COLO829 (cell line): ENCODE data around the gene OXSR1.
A peak's percentile ranks its signal among the peaks of the same experiment; 100 is the strongest.
"Not testable (repeated sequence)": the region's sequence is repeated elsewhere in the genome, so short reads cannot be mapped to it uniquely, and the experiment has no call there.

ENCODE experiments used
- DNase-seq: peaks from one replicate; pipeline ENCODE4 v3.0.0; 2012; ENCODE audit warnings: low spot score

Gene OXSR1

DNA sequence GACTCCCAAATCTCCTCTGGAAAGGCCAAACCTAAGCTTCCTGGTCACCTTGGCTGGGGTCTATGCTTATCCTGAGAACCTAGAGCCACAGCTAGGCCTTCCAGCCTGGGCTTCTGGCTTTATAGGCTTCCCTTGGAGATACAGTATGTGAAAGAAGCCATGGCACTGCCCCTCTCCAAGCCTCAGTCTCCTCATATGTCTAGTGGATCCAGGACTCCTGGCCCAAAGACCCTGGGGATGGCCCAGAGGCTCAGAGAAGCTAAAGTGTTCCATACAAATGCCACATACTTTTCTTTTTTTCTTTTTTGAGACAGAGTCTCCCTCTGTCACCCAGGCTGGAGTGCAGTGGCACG lies 37.1 kb upstream of the OXSR1 start:
- DNase-seq = no peak

GRCh38 chr3:38129058-38129457 lies 36.3 kb upstream of the OXSR1 start:
- DNase-seq = no peak

GRCh38 chr3:38130631-38131065 lies 34.7 kb upstream of the OXSR1 start:
- no peak for DNase-seq

- no peak for DNase-seq
Measured at GRCh38 chr3:38131621-38132369, 33.5 kb upstream of the OXSR1 start.

DNA sequence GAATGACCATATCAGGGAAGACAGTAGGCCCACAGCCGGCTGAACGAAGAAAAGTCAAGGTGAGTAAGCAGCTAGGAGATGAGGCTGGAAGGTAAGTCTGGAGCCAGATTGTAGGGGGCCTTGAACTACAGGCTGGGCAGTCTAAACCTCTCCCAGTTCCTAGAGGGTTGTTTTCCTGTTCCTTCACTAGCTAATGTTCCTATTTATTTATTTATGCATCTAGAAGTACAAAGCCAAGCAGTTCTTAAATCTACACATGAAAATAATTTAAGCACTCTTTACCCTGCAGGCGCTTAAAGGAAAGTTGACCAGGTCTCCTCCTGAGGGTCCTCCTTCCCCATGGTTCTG lies 32.2 kb upstream of the OXSR1 start:
- DNase-seq = no peak

DNA sequence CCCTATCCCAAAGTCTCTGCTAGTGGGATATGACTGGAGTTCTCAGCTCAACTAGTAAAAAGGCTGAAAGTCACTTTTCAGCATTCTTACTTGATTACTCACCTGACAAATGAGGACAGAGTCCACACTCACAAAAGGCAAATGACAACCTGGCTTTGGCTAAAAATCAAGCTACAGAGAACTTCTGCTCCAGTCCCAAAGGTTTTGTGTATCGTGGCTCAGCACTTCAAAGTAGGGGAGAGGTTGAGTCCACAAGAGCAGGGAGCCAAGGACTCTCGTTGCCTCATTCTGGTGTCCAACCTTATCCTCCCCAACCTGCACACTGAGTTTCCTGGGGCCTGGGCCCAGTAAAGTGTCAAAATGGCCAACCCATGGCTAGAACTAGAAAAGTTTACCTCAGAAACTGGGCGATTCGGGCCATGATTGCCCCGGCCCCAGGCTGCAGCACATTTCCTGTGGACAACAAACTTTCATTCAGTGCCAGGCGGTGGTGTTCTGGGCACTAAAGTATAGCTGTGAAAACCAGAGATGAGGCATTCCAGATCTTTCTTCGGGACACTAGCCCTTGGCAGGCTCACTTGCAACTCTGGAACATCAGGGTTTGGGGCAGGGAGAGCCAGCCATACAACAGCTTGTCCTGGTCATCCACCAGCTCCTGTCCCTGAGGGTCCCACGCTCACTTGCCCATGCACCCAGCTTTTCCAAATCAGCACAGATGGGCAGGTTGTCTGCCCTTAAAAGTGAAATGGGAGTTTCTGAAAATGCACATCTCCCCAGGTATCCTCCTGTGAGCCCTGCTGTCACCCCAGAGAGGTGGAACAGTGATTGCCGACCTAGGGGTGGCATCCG lies 31.6 kb upstream of the OXSR1 start:
- no peak for DNase-seq

DNA sequence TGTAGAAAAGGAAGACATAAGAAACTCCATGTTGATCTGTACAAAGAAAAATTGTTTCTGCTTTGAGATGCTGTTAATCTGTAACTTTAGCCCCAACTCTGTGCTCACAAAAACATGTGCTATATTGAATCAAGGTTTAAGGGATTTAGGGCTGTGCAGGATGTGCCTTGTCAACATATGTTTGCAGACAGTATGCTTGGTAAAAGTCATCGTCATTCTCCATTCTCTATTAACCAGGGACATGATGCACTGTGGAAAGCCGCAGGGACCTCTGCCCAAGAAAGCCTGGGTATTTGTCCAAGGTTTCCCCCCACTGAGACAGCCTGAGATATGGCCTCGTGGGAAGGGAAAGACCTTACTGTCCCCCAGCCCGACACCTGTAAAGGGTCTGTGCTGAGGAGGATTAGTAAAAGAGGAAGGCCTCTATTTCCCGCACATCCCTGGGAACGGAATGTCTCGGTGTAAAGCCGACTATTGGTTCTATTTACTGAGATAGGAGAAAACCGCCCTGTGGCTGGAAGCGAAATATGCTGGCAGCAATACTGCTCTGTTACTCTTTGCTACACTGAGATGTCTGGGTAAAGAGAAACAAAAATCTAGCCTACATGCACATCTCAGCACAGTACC lies 30.7 kb upstream of the OXSR1 start:
- not testable (repeated sequence) for DNase-seq

GRCh38 chr3:38135621-38136277 lies 29.6 kb upstream of the OXSR1 start:
- DNase-seq = not testable (repeated sequence)

DNA sequence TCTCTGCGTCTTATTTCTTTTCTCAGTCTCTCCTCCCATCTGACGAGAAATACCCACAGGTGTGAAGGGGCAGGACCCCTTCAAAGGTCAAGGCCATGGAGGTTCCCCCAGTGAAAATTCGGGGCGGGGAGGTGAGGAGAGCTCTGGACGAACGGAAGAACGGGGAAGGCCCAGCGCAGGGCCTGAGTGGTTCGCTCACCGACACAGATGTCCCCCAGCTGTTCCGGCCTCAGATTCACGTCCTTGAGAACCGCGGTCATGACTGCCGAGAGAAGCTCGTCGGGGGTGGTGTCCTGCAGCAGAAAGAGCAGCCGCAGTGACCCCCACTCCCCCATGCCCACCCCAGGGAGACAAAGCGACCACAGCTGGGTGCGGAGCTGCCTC lies 29.0 kb upstream of the OXSR1 start:
- DNase-seq = no peak

GRCh38 chr3:38136777-38137614 lies 28.3 kb upstream of the OXSR1 start, which contains the start of gene ACAA1:
ACAA1 (minus strand) TSS chr3:38137127; CDS start chr3:38137035, 92 bp downstream.
- peak; percentile 99 for DNase-seq

DNA sequence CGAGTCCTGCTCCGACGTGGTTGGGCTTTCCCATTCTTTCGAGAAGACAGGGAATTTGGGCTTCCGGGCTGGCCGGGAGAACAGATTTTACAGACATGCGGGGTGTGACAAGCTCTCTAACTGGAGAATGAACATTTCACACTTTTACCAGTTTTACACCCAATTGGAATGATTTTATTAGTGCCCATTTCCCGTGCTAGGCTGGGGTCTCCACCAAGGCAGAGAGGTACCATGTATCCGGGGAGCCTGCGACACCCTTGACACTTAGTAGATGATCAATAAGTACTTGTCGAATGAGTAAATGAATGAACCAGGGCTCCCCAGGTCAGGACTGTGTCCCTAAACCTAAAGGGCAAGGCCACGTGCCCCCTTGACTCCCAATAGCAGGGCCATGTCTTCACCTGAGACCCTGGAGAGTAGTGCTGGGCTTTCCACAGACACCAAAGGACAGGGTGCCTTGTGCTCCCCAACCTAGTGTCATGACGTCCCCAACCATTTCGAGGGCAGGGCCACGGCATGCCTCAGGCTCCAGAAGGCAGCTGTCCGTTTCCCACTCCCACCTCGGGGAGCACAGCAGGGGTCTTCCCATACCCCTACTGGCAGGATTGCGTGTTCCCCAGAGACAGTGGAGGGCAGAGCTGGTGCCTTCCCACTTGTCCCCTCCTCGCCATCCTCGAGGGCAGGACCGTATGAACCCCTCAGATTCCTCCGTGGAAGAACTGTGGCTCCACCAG lies 27.6 kb upstream of the OXSR1 start:
- peak; percentile 51 for DNase-seq

GRCh38 chr3:38138349-38139190 lies 26.8 kb upstream of the OXSR1 start, which contains the start of gene MYD88:
MYD88 (plus strand) TSS chr3:38138661; CDS start chr3:38138701, 40 bp downstream.
- DNase-seq = peak; percentile 53

DNA sequence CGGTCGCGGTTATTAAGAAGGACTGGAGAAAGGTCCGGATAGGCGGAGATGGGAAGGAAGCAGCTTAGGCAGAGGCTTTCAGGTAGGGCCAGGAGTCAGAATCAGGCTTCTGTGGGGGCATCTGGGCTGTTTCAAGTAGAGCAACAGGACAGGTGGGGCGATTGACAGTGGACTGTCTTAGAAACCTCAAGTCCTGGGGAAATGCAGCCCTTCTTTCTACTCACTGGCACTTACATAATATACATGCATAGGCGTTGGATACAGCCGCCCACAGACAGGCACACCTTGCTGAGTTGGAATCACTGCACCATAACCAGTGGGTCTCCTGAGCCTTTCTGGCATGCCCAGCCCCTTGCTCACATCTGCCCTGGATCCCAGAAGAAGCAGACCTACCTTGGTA lies 26.1 kb upstream of the OXSR1 start:
- no peak for DNase-seq

- no peak for DNase-seq
Measured at GRCh38 chr3:38139652-38140051, 25.7 kb upstream of the OXSR1 start.

DNA sequence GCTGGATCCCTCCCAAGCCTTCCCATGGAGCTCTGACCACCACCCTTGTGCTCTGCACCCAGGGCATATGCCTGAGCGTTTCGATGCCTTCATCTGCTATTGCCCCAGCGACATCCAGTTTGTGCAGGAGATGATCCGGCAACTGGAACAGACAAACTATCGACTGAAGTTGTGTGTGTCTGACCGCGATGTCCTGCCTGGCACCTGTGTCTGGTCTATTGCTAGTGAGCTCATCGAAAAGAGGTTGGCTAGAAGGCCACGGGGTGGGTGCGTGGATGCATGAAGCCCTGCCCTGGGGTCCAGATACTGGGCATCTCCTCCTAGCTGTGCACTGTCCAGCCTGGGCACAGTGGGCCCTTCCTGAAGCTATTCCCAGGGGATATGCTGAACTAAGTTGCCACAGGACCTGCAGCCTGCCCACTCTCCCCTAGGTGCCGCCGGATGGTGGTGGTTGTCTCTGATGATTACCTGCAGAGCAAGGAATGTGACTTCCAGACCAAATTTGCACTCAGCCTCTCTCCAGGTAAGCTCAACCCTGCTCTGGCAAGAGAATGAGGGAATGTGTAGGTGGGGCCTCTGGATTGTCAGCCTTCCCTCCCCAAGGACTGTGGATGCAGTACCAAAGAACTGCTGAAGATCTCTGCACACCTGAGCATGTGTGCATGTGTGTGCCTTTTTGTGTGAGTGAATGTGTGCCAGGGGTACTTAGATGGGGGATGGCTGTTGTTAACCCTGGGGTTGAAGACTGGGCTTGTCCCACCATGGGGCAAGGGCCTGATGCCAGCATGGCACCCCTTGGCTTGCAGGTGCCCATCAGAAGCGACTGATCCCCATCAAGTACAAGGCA lies 24.8 kb upstream of the OXSR1 start:
- DNase-seq = no peak

- no peak for DNase-seq
Measured at GRCh38 chr3:38141173-38141951, 24.0 kb upstream of the OXSR1 start.

- no peak for DNase-seq
Measured at GRCh38 chr3:38141952-38142273, 23.4 kb upstream of the OXSR1 start.

GRCh38 chr3:38142959-38143358 lies 22.4 kb upstream of the OXSR1 start:
- DNase-seq = no peak
